GM20000 (cell line): ENCODE data around the gene KAZN.

Source experiments
- DNase-seq: peaks from one replicate; pipeline ENCODE4 v3.0.0; 2012; ENCODE audit warnings: low spot score
- CTCF ChIP-seq: IDR thresholded peaks from 2 replicates; pipeline ENCODE4 v1.5.1; 2012; ENCODE audit warnings: mild to moderate bottlenecking, control low read depth; ENCODE audit errors: extremely low read depth, missing control alignments

The KAZN gene

GRCh38 chr1:14887764-14888350 lies 289.4 kb downstream of the KAZN start:
- DNase-seq = no peak
- TF ChIP-seq CTCF = no peak

- no peak for DNase-seq
- no peak for TF ChIP-seq CTCF
These were observed 289.9 kb downstream of the KAZN start for GRCh38 chr1:14888374-14888773.

- no peak for DNase-seq
- TF ChIP-seq CTCF = no peak
These were observed 291.4 kb downstream of the KAZN start for GRCh38 chr1:14889825-14890440.

- DNase-seq = no peak
- TF ChIP-seq CTCF = no peak
These were observed 293.5 kb downstream of the KAZN start for GRCh38 chr1:14891991-14892390.

GRCh38 chr1:14894811-14895560 lies 296.5 kb downstream of the KAZN start:
- no peak for DNase-seq
- no peak for TF ChIP-seq CTCF

GRCh38 chr1:14895727-14896126 lies 297.2 kb downstream of the KAZN start:
- no peak for DNase-seq
- no peak for TF ChIP-seq CTCF

- no peak for DNase-seq
- TF ChIP-seq CTCF = no peak
These were observed 298.0 kb downstream of the KAZN start for GRCh38 chr1:14896381-14897079.
